G401 (cell line): ENCODE measurements around the gene LTA4H. TPM values are rescaled to one million over a fixed set of nuclear protein-coding genes. Genes with fewer than 3 reads are reported as not detected.
"Not testable (repeated sequence)": the region's sequence is repeated elsewhere in the genome, so short reads cannot be mapped to it uniquely, and the experiment has no call there.

Experiments used
- DNase-seq: peaks from one replicate; pipeline ENCODE4 v3.0.0-alpha.2; 2015; ENCODE audit warnings: low spot score
- in situ Hi-C: cut with HindIII; loops from 2 replicates; pipeline ENCODE4 v1.10.0; 2016; ENCODE audit warnings: low sequenced_read_pairs, mixed read lengths
- total RNA-seq: library from RNA; depleted of rRNA; stranded (reverse); fragments of >200 nt; shearing (Covaris generic); gene quantifications from 2 replicates; pipeline ENCODE4 v1.2.3, GENCODE V29; 2014; rRNA removed

Gene LTA4H
- total RNA-seq, 1 experiment from 2014 or later, result 165 TPM

GRCh38 chr12:95974358-95974757 is 61.0 kb downstream of the LTA4H start:
- DNase-seq, result no peak
- in situ Hi-C loops, result no loop called here

- DNase-seq, result no peak
- in situ Hi-C loops, result no loop called here
Observed at GRCh38 chr12:95972832-95973456, 62.4 kb downstream of the LTA4H start.

- no peak for DNase-seq
- in situ Hi-C loops, result no loop called here
Observed at GRCh38 chr12:95970905-95971304, 64.5 kb downstream of the LTA4H start.

GRCh38 chr12:95969116-95969515 is 66.3 kb downstream of the LTA4H start:
- DNase-seq, in situ Hi-C loops: not testable (repeated sequence)

- DNase-seq, result no peak
Observed at GRCh38 chr12:95967301-95967700, 68.1 kb downstream of the LTA4H start.

GRCh38 chr12:95966287-95966870 is 69.0 kb downstream of the LTA4H start:
- in situ Hi-C loops, result no loop called here
- no peak for DNase-seq

More at GRCh38 chr12:95967301-95967700, 68.1 kb downstream of the LTA4H start:
- in situ Hi-C loops, result no loop called here

GRCh38 chr12:95963096-95963495 is 72.3 kb downstream of the LTA4H start:
- in situ Hi-C loops, result no loop called here
- DNase-seq, result no peak

- in situ Hi-C loops, result no loop called here
- peak; percentile 25 for DNase-seq
Observed at GRCh38 chr12:95962222-95962621, 73.2 kb downstream of the LTA4H start.

- in situ Hi-C loops, result no loop called here
- DNase-seq, result no peak
Observed at GRCh38 chr12:95960241-95960640, 75.1 kb downstream of the LTA4H start.

GRCh38 chr12:95959107-95959506 is 76.3 kb downstream of the LTA4H start:
- no peak for DNase-seq
- in situ Hi-C loops, result no loop called here

- peak; percentile 85 for DNase-seq
- in situ Hi-C loops, result no loop called here
Observed at GRCh38 chr12:95956557-95957145, 78.7 kb downstream of the LTA4H start.

- DNase-seq, result no peak
- in situ Hi-C loops, result no loop called here
Observed at GRCh38 chr12:95955549-95956159, 79.7 kb downstream of the LTA4H start.

GRCh38 chr12:95953000-95953399 is 82.4 kb downstream of the LTA4H start:
- no peak for DNase-seq
- in situ Hi-C loops, result no loop called here

GRCh38 chr12:95951515-95951914 is 83.9 kb downstream of the LTA4H start:
- in situ Hi-C loops, result no loop called here
- DNase-seq, result no peak

Other genes with a start within 250 kb of the LTA4H start
- 4.0 and 4.4 TPM in 2 replicates for gene NTN4, start 244.8 kb downstream of the LTA4H start, total RNA-seq
- 3.9 and 6.8 TPM in 2 replicates for gene SNRPF, start 176.6 kb downstream of the LTA4H start, total RNA-seq
- not detected in 2 replicates for gene CCDC38, start 93.0 kb downstream of the LTA4H start, total RNA-seq
- 0.27 and 0.62 TPM in 2 replicates for gene AMDHD1, start 92.3 kb downstream of the LTA4H start, total RNA-seq
- gene HAL, start 39.2 kb downstream of the LTA4H start, total RNA-seq, result 0.06 TPM in 1 of 2 replicates, not detected in the other
- gene ELK3, start 158.8 kb upstream of the LTA4H start, total RNA-seq, result 7.3 and 12.4 TPM in 2 replicates